DMS53 (cell line): Measurements from ENCODE around the gene YJU2.
"Not testable (repeated sequence)": the region's sequence is repeated elsewhere in the genome, so short reads cannot be mapped to it uniquely, and the experiment has no call there.

ENCODE experiments used
- DNase-seq: peaks from one replicate; lab custom pipeline; 2025; lab: John Stamatoyannopoulos, UW

YJU2 gene

DNA sequence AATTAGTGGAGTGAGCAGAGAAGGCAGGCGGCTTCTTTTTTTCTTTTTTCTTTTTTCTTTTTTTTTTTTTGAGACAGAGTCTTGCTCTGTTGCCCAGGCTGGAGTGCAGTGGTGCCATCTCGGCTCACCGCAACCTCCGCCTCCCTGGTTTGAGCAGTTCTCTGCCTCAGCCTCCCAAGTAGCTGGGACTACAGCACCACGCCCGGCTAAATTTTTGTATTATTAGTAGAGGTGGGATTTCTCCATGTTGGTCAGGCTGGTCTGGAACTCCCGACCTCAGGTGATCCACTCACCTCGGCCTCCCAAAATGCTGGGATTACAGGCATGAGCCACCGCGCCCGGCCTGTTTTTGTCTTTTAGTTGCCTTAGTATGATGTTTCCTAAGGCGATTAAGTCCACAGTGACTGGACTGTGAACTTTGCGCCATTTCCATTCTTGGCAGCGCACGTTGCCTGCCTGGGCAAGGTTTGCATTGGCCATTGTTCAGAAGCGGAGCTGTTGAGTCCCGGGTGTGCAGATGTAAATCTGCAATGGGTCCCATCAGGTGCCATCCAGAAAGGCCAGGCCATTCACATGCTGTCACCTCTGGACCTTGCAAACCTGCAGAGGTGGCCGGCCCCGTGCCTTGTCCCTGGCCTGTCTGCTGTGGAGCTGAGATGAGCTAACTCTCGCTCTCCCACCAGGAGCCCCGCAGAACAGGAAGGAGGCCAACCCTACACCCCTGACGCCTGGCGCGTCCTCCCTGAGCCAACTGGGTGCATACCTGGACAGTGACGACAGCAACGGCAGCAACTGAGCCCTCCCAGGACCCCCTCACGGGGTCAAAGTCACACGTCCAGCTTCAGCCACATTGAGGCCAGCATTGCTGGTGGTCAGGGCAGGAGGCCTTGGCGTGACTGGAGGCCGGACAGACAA is 21.3 kb downstream of the YJU2 start:
- no peak for DNase-seq

DNA sequence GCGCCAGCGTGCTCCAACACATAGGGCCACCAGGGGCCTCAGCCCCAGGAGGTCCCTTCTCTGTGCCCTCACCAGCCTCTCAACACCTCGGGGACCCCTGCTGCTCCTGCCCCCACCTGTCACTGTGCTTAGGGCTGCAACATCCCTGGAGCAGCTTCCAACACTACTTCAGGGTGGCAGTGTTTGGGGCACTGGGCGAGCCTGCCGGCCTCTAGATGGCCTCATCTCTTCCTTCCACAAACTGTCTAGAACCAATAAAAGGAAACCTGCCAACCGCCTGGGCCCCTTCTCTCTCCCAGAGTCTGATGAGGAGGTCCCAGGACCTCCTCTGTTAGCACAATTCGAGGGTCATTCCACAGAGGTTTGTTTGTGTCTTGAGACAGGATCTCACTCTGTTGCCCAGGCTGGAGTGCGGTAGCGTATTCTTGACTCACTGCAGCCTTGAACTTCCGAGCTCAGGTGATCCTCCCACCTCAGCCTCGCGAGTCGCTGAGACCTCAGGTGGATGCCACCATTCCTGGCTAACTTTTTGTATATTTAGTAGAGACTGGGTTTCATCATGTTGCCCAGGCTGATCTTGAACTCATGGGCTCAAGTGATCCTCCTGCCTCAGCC is 22.0 kb downstream of the YJU2 start:
- no peak for DNase-seq

DNA sequence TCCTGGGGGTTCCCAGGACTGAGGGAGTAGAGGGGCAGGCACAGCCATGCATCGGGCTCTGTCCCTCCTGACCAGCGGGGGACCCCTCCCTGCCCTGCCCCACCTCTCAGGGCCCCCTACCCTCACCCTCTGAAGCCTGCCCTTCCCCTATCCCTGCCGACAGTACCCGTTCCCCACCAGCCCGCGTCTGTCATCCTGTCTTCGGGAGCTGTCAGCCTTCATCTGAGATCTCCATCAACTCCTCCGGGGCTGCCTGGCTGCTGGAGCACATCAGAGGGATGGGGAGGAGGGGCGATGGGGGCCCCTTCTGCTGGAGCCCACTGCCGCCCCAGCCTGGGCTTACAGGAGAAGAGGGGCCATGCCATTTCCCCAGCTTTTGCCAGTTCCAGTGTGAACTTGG is 26.0 kb downstream of the YJU2 start:
- no peak for DNase-seq

DNA sequence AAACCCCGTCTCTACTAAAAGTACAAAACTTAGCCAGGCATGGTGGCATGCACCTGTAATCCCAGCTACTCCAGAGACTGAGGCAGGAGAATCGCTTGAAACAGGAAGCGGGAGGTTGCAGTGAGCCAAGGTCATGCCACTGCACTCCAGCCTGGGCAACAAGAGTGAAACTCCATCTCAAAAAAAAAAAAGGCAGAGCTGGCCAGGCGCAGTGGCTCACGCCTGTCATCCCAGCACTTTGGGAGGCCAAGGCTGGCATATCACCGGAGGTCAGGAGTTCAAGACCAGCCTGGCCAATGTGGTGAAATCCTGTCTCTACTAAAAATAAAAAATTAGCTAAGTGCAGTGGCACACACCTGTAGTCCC is 27.4 kb downstream of the YJU2 start:
- DNase-seq: not testable (repeated sequence)

DNA sequence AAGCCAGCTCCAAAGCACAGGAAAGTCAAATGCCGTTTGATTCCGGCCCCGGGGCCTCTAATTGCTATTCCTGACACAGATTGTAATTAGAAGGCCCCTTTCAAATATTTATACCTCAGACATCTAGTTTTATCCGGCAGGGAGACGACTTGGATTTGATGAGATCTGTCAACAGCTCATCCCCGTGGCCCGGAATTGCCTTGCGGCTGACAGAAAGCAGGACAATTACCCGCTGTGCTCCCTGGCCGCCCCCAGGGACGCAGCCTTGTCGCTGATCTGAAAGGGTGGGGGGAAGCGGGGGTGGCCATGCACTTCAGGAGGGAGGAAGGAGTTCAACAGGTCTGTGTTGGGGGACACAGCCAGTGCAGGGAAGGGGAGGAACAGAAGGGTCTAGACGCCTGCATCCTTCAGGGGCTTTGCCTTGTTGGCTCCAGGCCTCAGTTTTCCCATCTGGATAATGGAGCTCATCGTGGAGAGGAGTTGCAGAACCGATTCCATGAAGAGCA is 30.4 kb downstream of the YJU2 start:
- peak; percentile 20 for DNase-seq

DNA sequence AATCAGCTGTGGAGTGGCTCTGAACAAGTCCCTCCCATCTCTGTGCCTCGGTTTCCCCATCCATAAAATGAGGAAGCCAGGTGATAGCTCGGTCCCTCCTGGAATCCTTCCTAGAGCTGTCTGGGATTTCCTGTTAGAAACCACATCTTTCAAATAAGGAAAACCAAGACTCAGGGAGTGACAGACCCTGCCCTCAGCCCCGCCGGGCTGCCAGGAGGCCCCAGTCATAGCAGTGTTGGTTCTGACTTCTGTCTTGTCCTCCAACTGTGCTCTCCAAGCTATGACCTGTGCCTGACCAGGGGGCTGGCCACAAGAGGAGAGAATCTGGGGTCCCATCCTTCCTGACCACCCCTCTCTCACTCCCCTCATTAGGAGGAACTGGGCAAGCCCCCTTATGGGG is 31.1 kb downstream of the YJU2 start:
- DNase-seq: no peak

DNA sequence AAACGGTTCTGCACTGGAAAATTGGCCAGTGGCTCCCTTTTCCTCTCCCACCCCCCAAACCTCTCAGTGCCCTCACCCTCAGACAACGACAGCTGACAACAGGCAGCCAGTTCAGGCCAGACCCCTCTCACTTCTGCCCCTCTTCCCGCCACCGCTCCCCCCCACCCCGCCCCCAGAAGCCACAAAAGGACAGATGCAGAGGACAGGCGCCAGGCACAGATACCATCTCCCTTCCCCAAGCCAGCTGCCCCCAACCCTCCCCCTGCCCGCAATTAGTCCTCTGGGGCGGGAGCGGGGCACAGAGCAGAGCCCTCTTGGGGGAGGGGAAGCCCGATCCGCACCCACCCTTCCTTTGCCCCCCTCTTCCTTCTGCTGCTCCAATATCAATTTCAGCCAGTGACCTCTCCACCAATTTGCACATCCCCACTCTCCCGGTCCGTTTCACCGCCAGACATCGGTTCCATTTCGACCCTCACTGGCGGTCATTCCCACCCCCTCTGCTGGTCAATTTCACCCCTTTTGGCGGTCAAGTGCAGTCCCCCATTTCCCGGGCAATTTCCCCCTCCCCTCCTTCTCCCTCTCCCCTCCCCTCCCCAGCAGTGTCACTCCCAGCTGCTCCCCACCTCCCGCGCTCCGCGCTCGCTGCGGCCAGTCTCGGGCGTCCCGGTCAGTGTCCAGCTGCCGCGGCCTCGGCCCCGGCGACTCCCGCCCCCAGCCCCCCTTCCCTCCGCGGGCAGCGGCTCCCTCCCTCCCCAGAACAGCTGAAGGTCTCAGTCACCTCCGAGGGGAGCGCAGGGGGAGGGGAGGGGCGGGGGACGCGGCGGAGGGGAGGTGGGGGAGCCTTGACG is 31.8 kb downstream of the YJU2 start, which contains the start of gene SHD:
TSS of gene SHD (plus strand) at position 848 of the 848 bp plus-strand sequence. CDS start 798 bp downstream, outside the sequence.
- DNase-seq: no peak

DNA sequence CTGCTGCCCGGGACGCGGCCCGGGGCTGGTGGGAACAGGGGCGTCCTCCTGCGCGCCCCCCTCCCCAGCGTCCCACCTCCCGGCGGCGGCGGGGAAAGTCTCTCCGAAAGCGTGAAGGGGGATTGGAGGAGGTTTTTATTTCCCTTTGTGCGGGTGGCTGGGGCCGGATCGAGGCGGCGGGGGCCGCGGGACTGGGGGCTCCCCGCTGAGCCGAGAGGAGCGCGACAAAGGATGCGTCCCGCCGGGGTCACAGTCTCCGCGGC is 32.3 kb downstream of the YJU2 start:
- DNase-seq: no peak

DNA sequence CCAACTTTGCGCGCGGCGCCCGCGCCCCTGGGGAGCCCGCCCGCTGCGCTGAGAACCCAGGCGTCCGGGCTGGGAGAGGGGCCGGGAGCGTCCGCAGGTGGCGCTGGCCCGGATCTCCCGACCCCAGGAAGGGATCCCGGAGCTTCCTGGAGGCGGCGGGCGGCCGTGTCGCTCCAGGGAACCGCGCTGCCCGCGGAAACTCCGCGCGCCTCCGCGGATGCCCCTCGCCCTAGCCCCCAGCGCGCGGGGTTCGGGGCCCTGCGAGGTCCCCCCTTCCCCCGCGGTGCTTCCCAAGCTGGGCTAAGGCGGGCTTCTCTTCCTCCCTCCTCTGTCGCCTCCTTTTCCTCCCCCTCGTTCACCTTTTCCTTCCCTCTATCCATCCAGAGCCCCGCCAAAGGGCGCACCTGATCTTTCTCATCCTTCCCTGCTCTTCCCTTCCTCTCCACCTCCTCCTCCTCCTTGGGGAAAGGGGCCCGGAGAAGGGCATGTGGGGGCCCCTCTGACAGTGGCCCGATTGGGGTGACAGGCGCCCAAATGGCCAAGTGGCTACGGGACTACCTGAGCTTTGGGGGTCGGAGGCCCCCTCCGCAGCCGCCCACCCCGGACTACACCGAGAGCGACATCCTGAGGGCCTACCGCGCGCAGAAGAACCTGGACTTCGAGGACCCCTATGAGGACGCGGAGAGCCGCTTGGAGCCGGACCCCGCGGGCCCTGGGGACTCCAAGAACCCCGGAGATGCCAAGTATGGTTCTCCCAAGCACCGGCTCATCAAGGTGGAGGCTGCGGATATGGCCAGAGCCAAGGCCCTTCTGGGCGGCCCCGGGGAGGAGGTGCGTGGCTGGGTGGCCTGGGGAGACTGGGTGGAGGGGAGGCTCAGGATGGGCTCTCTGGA is 32.9 kb downstream of the YJU2 start:
- DNase-seq: no peak

DNA sequence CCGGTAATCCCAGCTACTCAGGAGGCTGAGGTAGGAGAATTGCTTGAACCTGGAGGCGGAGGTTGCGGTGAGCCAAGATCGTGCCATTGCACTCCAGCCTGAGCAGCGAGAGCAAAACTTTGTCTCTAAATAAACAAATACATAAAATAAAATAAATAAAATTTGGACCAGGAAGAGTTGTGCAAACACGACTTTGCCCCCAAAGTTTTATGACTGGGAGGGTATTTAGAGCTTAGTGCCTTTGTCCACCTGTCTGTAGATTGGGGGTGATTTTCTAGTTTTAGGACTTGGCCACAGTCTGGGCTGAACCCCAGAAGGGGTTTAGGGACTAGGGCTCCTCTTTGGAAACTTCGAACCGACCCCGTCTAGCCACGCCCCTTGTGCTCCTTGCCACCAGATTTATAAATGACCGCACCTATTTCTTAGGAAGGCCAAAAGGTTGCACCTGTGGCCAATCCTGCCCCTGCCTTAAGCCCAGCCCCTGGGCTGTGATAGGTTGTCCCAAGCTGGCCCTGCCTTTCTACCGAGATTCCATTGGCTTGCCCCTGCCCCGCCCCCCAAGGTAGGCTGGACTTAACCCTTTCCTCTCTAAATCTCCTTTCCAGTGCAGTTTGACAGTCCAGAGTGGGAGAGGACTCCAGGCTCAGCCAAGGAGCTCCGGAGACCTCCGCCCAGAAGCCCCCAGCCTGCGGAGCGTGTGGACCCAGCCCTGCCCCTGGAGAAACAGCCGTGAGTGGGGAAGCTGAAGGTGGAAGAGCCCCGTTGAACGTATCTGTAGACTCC is 37.5 kb downstream of the YJU2 start:
- DNase-seq: peak; percentile 41

DNA sequence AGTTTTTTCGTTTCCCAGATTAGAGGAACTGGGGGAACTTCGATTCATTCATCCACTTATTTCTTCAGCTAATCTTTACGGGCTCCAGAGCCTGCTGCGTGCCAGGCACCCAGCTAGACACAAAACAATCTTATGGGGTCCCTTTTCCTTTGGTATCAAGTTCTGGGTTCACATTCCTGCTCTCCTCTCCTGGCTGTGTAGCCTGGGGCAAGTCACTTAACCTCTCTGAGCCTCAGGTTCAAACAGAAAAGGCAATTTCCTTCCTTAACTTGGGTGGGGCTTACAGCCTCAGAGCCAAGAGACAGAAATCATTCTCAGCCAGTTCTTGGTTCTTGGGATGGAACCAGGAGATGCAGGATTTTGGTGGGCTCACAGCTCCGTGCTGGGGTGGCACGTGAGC is 38.1 kb downstream of the YJU2 start:
- DNase-seq: no peak

DNA sequence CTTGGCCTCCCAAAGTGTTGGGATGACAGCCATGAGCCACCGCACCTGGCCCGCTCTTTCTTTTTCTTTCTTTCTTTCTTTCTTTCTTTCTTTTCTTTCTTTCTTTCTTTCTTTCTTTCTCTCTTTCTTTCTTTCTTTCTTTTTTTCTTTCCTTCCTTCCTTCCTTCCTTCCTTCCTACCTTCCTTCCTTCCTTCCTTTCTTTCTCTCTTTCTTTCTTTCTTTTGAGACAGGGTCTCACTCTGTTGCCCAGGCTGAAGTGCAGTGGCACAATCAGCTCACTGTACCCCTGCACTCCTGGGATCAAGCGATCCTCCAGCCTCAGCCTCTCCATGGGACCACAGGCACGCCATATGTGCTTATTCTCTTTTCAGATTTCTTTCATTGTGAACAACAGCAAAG is 39.3 kb downstream of the YJU2 start:
- DNase-seq: not testable (repeated sequence)

DNA sequence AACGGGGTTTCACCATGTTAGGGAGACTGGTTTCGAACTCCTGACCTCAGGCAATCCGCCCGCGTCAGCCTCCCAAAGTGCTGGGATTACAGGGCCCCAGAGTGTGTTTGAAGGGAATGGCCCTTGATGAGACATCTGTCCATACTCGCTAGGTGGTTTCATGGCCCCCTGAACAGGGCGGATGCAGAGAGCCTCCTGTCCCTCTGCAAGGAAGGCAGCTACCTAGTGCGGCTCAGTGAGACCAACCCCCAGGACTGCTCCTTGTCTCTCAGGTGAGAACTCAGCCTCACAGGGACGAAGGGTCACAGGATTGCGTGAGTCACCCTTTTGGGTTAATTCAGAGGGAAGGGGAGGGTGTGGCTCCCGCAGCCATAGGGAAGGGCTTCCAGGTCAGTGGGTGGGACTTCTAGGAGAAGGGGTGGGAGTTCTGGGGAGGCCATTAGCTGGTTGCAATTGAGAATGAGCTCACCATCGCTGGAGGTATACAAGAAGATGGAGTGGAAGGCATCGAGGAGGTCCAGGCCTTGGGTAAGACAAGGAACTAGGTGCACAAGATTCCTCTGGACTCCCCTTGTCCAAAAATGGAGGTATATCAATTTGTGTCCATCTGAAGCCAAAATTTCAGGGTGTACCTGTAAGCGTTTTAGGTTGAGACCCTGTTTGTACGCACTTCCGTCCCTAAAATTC is 41.4 kb downstream of the YJU2 start:
- DNase-seq: no peak

DNA sequence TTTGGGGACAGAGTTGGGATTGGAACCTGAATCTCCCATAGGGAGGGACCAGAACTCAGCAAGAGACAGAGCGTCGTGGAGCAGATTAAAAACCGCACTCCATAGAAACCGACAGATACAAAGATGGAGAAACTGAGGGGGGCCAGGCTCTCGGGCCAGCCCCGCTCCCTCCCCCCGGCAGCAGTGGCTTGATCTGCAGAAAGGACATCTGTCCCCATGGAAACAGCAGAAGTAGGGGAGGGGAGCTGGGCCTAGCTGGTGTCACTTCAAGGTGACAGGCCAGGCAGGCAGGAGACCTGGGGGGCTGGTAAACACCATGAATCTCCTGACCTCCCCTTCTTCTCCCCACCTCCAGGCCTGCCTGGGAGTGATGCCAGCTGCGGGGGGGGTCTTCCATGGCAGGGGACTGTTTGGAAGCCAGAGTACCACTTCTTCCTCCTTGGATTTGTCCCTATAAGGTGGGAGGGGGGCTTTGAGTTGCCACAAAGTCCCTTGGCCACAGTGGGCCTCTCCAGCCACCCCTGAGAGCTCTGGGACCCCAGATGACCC is 44.4 kb downstream of the YJU2 start:
- no peak for DNase-seq

DNA sequence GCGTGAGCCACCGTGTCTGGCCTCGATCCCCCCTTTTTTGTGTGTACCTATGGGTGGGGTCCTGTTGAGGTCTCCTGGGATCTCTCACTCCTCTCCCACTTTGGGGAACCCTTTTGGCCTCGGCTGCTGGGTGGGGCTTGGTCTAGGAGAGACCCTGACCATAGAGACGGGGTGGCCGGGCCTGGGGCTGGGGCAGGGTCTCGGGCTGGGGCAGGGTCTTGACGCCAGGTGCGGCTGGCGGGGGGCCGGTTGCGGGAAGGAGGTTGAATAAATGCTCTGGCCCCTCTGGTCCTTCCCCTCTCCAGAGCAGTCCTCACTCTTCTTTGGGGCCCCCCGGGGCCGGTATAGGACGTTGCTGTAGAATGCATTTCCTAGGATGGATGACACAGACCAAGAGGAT is 45.6 kb downstream of the YJU2 start:
- DNase-seq: no peak

DNA sequence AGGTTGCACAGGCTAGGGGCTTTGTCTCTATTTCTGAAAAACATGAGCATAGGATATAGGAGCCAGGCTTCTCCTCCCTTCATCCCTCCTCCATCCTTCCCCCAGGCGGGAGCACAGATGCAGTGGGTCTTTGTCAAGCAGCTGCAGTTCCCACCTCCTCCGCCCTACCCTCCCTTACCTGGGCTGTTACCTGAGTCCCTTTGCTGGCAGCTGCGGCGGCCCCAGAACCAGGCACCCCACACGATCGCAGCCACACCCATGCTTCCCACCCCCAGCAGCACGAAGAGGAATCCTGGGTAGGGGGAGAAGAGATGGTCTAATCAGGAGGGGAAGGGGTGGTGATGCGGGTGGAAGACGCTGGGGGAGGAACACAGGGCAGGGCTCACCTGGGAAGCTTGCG is 47.5 kb downstream of the YJU2 start:
- no peak for DNase-seq

DNA sequence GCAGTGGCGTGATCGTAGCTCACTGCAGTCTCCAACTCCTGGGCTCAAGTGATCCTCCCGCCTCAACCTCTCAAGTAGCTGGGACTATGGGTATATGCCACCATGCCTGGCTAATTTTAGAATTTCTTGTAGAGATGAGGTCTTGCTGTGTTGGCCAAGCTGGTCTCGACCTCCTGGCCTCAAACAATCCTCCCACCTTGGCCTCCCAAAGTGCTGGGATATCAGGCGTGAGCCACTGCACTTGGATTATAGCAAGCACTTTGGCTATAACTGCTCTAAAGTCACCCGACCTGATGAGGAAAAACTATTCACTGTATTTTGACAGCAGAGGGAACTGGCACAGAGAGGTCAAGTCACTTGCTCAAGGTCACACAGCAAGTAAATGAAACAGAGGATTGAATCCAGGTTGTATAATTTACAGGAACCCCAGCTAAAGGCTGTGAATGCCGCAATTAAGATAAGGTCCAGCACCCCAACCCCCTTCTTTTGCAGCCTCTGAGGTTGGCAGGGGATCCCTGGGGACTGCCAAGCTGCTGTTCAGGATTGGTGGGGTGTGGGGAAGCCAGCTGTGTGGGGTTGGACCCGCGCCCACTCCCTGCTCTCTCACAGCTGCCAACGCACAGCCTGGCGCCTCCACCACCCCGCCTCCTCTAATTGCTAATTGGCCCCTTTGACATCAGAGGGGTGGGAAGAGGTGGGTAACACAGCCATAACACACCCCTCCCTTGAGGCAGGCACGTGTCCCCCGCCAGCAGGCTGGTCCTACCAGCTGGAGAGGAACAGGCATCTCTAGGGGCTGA is 49.3 kb downstream of the YJU2 start:
- DNase-seq: no peak

DNA sequence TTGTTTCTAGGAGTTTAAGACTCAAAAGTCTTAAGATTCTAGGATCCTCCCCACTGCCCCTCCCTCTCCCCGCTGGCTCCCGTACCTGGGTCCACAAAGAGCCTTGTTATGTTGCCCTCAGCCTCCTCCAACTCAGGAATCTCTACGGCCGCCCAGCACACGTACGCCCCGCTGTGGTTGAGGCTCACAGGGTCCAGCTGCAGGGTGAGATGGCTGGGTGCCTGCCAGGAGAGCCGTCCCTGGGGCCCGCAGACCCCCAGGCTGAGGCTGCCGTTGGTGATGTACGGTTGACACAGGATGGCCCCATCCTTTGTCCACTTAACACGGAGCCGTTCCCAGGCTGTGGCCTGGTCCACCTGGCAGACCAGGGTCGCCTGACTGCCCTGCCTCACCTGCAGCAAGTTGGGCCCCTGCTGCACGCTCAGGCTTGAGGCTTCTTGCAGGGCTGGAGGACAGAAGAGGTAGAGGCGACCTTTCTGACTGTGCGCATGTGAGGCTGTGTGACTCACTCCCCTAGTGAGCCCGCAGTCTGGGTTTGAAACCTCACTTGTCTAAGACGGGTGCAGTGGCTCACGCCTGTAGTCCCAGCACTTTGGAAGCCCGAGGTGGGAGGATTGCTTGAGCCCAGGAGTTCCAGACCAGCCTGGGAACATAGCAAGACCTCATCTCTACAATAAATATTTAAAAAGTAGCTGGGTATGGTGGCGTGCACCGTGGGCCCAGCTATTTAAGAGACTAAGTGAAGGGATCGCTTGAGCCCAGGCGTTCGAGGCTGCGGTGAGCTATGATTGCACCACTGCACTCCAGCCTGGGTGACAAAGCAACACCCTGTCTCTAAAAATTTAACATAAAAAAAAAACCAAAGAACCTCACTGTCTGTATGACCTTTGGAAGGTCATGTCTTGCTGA is 51.3 kb downstream of the YJU2 start:
- no peak for DNase-seq
